ENCODE data around the gene SLC18B1. TPM values are rescaled to one million over a fixed set of nuclear protein-coding genes. Genes with fewer than 3 reads are reported as not detected.

Gene SLC18B1
- total RNA-seq, 4 donors from 2014 or later: 3.9 to 12.3 (median 6.6) TPM

GRCh38 chr6:132728616-132729015 lies 69.8 kb downstream of the SLC18B1 start:
- 75 to 76% methylated on average over 4 of the region's 4 CpGs for WGBS, 2 donors
- no peaks in the 10 kb centered on the region for H3K9me3 ChIP-seq

GRCh38 chr6:132726608-132726975 lies 71.8 kb downstream of the SLC18B1 start:
- Histone ChIP-seq H3K4me3 (no peak overlapping the region), H3K4me1 (no peaks in the 10 kb centered on the region), H3K27ac (no peak overlapping the region), H3K9me3 (no peaks in the 10 kb centered on the region), H3K27me3 (no peaks in the 10 kb centered on the region), H3K36me3 (no peaks in the 10 kb centered on the region)
- WGBS, 2 donors: 82 to 92% methylated on average over 4 of the region's 4 CpGs
- TF ChIP-seq EP300 (IDR thresholded peaks at IDR 0.05) (no peak), POLR2A (IDR thresholded peaks at IDR 0.05) (no peak)
- TF ChIP-seq, protein P1, sequence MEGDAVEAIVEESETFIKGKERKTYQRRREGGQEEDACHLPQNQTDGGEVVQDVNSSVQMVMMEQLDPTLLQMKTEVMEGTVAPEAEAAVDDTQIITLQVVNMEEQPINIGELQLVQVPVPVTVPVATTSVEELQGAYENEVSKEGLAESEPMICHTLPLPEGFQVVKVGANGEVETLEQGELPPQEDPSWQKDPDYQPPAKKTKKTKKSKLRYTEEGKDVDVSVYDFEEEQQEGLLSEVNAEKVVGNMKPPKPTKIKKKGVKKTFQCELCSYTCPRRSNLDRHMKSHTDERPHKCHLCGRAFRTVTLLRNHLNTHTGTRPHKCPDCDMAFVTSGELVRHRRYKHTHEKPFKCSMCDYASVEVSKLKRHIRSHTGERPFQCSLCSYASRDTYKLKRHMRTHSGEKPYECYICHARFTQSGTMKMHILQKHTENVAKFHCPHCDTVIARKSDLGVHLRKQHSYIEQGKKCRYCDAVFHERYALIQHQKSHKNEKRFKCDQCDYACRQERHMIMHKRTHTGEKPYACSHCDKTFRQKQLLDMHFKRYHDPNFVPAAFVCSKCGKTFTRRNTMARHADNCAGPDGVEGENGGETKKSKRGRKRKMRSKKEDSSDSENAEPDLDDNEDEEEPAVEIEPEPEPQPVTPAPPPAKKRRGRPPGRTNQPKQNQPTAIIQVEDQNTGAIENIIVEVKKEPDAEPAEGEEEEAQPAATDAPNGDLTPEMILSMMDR (IDR thresholded peaks at IDR 0.05): no peak
- DNase-seq (ENCODE audit: low spot score in 2 of 2): no peak

More at GRCh38 chr6:132728616-132729015, 69.8 kb downstream of the SLC18B1 start:
- Histone ChIP-seq H3K36me3 (no peaks in the 10 kb centered on the region), H3K27ac (no peak overlapping the region), H3K4me3 (no peak overlapping the region), H3K27me3 (no peaks in the 10 kb centered on the region), H3K4me1 (no peaks in the 10 kb centered on the region)
- no peak for DNase-seq (ENCODE audit: low spot score in 2 of 2)
- TF ChIP-seq EP300 (IDR thresholded peaks at IDR 0.05): no peak
- TF ChIP-seq POLR2A (IDR thresholded peaks at IDR 0.05): no peak
- TF ChIP-seq, protein P1 (IDR thresholded peaks at IDR 0.05): no peak

- Histone ChIP-seq H3K9me3 (no peaks in the 10 kb centered on the region), H3K36me3 (no peaks in the 10 kb centered on the region), H3K4me1 (no peaks in the 10 kb centered on the region), H3K27me3 (no peaks in the 10 kb centered on the region), H3K27ac (no peak overlapping the region), H3K4me3 (no peak overlapping the region)
- DNase-seq (ENCODE audit: low spot score in 2 of 2): no peak
- TF ChIP-seq, protein P1 (IDR thresholded peaks at IDR 0.05): no peak
- TF ChIP-seq EP300 (IDR thresholded peaks at IDR 0.05): no peak
- TF ChIP-seq POLR2A (IDR thresholded peaks at IDR 0.05): no peak
- 67 to 72% methylated on average over 6 of the region's 6 CpGs for WGBS, 2 donors
Observed at GRCh38 chr6:132725947-132726607, 72.4 kb downstream of the SLC18B1 start.

DNA sequence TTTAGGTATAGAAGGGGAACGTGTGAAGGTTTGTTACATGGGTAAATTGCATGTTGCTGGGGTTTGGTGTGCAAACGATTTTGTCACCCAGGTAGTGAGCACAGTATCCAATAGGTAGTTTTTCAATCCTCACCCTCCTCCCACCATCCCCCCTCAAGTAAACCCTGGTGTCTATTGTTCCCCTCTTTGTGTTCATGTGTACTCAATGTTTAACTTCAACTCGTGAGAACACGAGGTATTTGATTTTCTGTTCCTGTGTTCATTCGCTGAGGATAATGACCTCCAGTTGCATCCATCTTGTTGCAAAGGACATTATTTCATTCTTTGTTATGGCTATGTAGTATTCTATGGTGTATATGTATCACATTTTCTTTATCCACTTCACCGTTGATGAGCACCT lies 73.0 kb downstream of the SLC18B1 start:
- DNase-seq (ENCODE audit: low spot score in 2 of 2): no peak
- no peaks in the 10 kb centered on the region for H3K27me3 ChIP-seq
- TF ChIP-seq POLR2A (IDR thresholded peaks at IDR 0.05) (no peak), EP300 (IDR thresholded peaks at IDR 0.05) (no peak)
- TF ChIP-seq, protein P1 (IDR thresholded peaks at IDR 0.05): no peak
- 86 to 91% methylated on average over 6 of the region's 6 CpGs for WGBS, 2 donors
- no peak overlapping the region for H3K27ac ChIP-seq
- H3K4me1 ChIP-seq: no peaks in the 10 kb centered on the region
- H3K4me3 ChIP-seq: no peak overlapping the region
- H3K9me3 ChIP-seq: no peaks in the 10 kb centered on the region
- H3K36me3 ChIP-seq: no peaks in the 10 kb centered on the region

GRCh38 chr6:132719736-132720448 lies 78.5 kb downstream of the SLC18B1 start:
- H3K27ac ChIP-seq: no peak overlapping the region
- DNase-seq (ENCODE audit: low spot score in 2 of 2): no peak
- TF ChIP-seq, protein P1 (IDR thresholded peaks at IDR 0.05): no peak
- TF ChIP-seq POLR2A (IDR thresholded peaks at IDR 0.05) (no peak), EP300 (IDR thresholded peaks at IDR 0.05) (no peak)
- no peak overlapping the region for H3K4me3 ChIP-seq
- no peaks in the 10 kb centered on the region for H3K4me1 ChIP-seq
- no peaks in the 10 kb centered on the region for H3K36me3 ChIP-seq
- no peaks in the 10 kb centered on the region for H3K9me3 ChIP-seq
- 91 to 92% methylated on average over 10 of the region's 10 CpGs for WGBS, 2 donors
- no peaks in the 10 kb centered on the region for H3K27me3 ChIP-seq
